Measurements from ENCODE around the gene GDI1. TPM values are rescaled to one million over a fixed set of nuclear protein-coding genes. Genes with fewer than 3 reads are reported as not detected.

The GDI1 gene
- total and polyA plus RNA-seq, 2 experiments from 2014 or later: 48.5 to 95.9 TPM

DNA sequence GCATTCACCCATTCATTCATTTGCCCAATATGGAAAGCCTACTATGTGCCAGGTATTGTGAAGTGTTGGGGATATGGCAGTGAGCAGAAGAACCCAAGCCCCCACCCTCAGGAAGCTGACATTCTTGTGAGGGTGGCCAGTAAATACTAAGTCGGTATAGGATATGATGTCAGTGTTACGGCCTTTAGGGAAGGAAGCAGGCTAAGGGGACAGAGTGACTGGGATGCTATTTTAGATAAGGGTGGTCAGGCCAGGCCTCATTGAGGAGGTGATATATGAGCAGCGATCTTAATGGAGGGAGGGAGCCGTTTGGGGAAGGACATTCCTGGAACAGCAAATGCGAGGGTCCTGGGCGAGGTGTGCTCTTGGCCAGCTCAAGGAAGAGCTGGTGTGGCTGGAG, 6.5 kb upstream of the GDI1 start (continued):
- TF ChIP-seq, protein P1, sequence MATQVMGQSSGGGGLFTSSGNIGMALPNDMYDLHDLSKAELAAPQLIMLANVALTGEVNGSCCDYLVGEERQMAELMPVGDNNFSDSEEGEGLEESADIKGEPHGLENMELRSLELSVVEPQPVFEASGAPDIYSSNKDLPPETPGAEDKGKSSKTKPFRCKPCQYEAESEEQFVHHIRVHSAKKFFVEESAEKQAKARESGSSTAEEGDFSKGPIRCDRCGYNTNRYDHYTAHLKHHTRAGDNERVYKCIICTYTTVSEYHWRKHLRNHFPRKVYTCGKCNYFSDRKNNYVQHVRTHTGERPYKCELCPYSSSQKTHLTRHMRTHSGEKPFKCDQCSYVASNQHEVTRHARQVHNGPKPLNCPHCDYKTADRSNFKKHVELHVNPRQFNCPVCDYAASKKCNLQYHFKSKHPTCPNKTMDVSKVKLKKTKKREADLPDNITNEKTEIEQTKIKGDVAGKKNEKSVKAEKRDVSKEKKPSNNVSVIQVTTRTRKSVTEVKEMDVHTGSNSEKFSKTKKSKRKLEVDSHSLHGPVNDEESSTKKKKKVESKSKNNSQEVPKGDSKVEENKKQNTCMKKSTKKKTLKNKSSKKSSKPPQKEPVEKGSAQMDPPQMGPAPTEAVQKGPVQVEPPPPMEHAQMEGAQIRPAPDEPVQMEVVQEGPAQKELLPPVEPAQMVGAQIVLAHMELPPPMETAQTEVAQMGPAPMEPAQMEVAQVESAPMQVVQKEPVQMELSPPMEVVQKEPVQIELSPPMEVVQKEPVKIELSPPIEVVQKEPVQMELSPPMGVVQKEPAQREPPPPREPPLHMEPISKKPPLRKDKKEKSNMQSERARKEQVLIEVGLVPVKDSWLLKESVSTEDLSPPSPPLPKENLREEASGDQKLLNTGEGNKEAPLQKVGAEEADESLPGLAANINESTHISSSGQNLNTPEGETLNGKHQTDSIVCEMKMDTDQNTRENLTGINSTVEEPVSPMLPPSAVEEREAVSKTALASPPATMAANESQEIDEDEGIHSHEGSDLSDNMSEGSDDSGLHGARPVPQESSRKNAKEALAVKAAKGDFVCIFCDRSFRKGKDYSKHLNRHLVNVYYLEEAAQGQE (IDR thresholded peaks at IDR 0.05; ENCODE audit: unreplicated experiment): no peak
- TF ChIP-seq ZNF331 (CRISPR knock-in tag; IDR thresholded peaks at IDR 0.05; ENCODE audit: low read depth) (no peak), CREB1 (CRISPR knock-in tag; IDR thresholded peaks at IDR 0.05; ENCODE audit: low read depth) (no peak), JUNB (IDR thresholded peaks at IDR 0.05; ENCODE audit: unreplicated experiment) (no peak), EZH2phosphoT487 (IDR thresholded peaks at IDR 0.05; ENCODE audit: unreplicated experiment) (no peak), EZH2 (IDR thresholded peaks at IDR 0.05; ENCODE audit: low read depth, unreplicated experiment) (no peak)
- TF ChIP-seq, protein P2, sequence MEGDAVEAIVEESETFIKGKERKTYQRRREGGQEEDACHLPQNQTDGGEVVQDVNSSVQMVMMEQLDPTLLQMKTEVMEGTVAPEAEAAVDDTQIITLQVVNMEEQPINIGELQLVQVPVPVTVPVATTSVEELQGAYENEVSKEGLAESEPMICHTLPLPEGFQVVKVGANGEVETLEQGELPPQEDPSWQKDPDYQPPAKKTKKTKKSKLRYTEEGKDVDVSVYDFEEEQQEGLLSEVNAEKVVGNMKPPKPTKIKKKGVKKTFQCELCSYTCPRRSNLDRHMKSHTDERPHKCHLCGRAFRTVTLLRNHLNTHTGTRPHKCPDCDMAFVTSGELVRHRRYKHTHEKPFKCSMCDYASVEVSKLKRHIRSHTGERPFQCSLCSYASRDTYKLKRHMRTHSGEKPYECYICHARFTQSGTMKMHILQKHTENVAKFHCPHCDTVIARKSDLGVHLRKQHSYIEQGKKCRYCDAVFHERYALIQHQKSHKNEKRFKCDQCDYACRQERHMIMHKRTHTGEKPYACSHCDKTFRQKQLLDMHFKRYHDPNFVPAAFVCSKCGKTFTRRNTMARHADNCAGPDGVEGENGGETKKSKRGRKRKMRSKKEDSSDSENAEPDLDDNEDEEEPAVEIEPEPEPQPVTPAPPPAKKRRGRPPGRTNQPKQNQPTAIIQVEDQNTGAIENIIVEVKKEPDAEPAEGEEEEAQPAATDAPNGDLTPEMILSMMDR (conservative IDR thresholded peaks at IDR 0.05; ENCODE audit: low read depth in 2 of 2): no peak
- TF ChIP-seq, protein P3, sequence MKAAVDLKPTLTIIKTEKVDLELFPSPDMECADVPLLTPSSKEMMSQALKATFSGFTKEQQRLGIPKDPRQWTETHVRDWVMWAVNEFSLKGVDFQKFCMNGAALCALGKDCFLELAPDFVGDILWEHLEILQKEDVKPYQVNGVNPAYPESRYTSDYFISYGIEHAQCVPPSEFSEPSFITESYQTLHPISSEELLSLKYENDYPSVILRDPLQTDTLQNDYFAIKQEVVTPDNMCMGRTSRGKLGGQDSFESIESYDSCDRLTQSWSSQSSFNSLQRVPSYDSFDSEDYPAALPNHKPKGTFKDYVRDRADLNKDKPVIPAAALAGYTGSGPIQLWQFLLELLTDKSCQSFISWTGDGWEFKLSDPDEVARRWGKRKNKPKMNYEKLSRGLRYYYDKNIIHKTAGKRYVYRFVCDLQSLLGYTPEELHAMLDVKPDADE (IDR thresholded peaks at IDR 0.05): no peak

DNA sequence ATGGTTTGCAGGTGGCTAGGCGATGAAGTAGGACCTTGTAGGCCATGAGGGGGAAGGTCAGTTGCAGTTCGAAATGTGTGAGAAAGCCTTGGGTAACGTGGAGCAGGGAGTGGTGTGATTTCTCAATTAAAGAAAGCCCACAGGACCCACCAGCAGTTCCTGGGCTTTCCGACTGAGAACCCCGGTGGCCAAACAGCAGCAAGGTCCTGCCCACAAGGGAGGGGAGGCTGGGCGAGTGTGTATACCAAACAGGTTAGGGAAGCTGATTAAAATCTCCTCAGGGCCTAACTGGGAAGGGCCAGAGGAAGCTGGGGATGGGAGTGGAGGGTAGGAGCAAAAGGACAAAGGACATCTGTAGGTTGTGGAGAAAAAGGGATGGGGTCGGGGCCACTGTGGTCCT, 6.0 kb upstream of the GDI1 start:
- no peaks in the 10 kb centered on the region for H3F3A ChIP-seq (replicated peaks; ENCODE audit: low read depth)
- no peak overlapping the region for H3K27ac ChIP-seq (ENCODE audit: low read depth)
- no peak for ATAC-seq
- peaks cover 11% of the 10 kb centered on the region for H3K79me2 ChIP-seq (replicated peaks; ENCODE audit: insufficient read depth)
- H3K27me3 ChIP-seq (ENCODE audit: insufficient read depth): no peaks in the 10 kb centered on the region
- no peaks in the 10 kb centered on the region for H3K9me3 Mint-ChIP-seq
- peaks cover 19% of the 10 kb centered on the region for H3K4me1 Mint-ChIP-seq
- peak overlapping the region; percentile 85; the same call in 1 of the 2 replicates for H3K27ac Mint-ChIP-seq
- H3K36me3 Mint-ChIP-seq (ENCODE audit: low read depth): peaks cover 20% of the 10 kb centered on the region
- H3K9me2 ChIP-seq (ENCODE audit: insufficient read depth): no peaks in the 10 kb centered on the region
- no peak overlapping the region; the same call in 2 of the 3 replicates for H3K4me3 Mint-ChIP-seq
- no peak overlapping the region for H3K4me3 ChIP-seq
- H3K4me2 ChIP-seq: no peak overlapping the region
- H4K20me1 ChIP-seq (replicated peaks; ENCODE audit: insufficient read depth): no peaks in the 10 kb centered on the region
- peaks cover 4% of the 10 kb centered on the region for H3K27me3 Mint-ChIP-seq (ENCODE audit: insufficient read depth, low read depth, poor library complexity)
- no peaks in the 10 kb centered on the region; the same call in 1 of the 2 replicates for H3K4me1 ChIP-seq (ENCODE audit: insufficient read depth)
- DNase-seq (ENCODE audit: low spot score): no peak
- H2AFZ ChIP-seq: no peak overlapping the region
- no peaks in the 10 kb centered on the region for H3K36me3 ChIP-seq (ENCODE audit: insufficient read depth)
- TF ChIP-seq POLR2AphosphoS5 (IDR thresholded peaks at IDR 0.05; ENCODE audit: low read depth) (no peak), CREB1 (CRISPR knock-in tag; IDR thresholded peaks at IDR 0.05; ENCODE audit: low read depth) (no peak), STAT1 (IDR thresholded peaks at IDR 0.05; ENCODE audit: unreplicated experiment) (no peak)
- TF ChIP-seq, protein P2 (conservative IDR thresholded peaks at IDR 0.05; ENCODE audit: low read depth in 2 of 2): no peak
